Neural cell (in vitro differentiated cells): ENCODE data around the gene MSI2. TPM values are rescaled to one million over a fixed set of nuclear protein-coding genes. Genes with fewer than 3 reads are reported as not detected.

Experiments
- H2AFZ ChIP-seq: fragments of 200-600, 300-800 bp; sonication (generic), shearing (Covaris generic); 2 replicates; pipeline ENCODE4 v1.6.0; 2014; ENCODE audit warnings: low read depth, mild to moderate bottlenecking, antibody characterized with exemption, low read length, moderate library complexity
- H3F3A ChIP-seq: fragments of 200-600 bp; shearing (Covaris generic); 2 replicates; pipeline ENCODE4 v1.6.1; 2016; ENCODE audit warnings: mild to moderate bottlenecking, moderate library complexity, mixed read lengths, antibody characterized with exemption, low read length; ENCODE audit not compliant: insufficient read depth, poor library complexity, severe bottlenecking
- H3K27ac ChIP-seq: fragments of 200-600, 300-800 bp; sonication (generic), shearing (Covaris generic); 2 replicates; pipeline ENCODE4 v1.5.1; 2014; ENCODE audit warnings: mild to moderate bottlenecking, low read length, moderate library complexity
- H3K27me3 ChIP-seq: fragments of 300-800, 200-600 bp; sonication (generic), shearing (Covaris generic); 2 replicates; pipeline ENCODE4 v1.6.0; 2014; ENCODE audit warnings: mild to moderate bottlenecking, low read depth, low read length, moderate library complexity; ENCODE audit not compliant: insufficient read depth
- H3K36me3 ChIP-seq: fragments of 300-800, 200-600 bp; sonication (generic), shearing (Covaris generic); 2 replicates; pipeline ENCODE4 v1.5.1; 2014; ENCODE audit warnings: mild to moderate bottlenecking, antibody characterized with exemption, low read length, moderate library complexity; ENCODE audit not compliant: insufficient read depth
- H3K4me2 ChIP-seq: fragments of 300-800, 200-600 bp; sonication (generic), shearing (Covaris generic); 2 replicates; pipeline ENCODE4 v1.6.0; 2014; ENCODE audit warnings: mild to moderate bottlenecking, low read length
- H3K4me3 ChIP-seq: fragments of 300-800, 200-600 bp; sonication (generic), shearing (Covaris generic); 2 replicates; pipeline ENCODE4 v1.5.1; 2014; ENCODE audit warnings: mild to moderate bottlenecking, low read length, moderate library complexity
- H3K79me2 ChIP-seq: fragments of 200-600 bp; shearing (Covaris generic); replicated peaks from 2 replicates; pipeline ENCODE4 v1.6.0; 2014; ENCODE audit warnings: mild to moderate bottlenecking, low read length, moderate library complexity; ENCODE audit not compliant: insufficient read depth
- H3K9ac ChIP-seq: fragments of 300-800, 200-600 bp; sonication (generic), shearing (Covaris generic); 2 replicates; pipeline ENCODE4 v1.6.1; 2016; ENCODE audit warnings: mild to moderate bottlenecking, low read length, mixed read lengths
- H3K9me2 ChIP-seq: fragments of 200-600 bp; shearing (Covaris generic); 2 replicates; pipeline ENCODE4 v1.6.1; 2016; ENCODE audit warnings: mild to moderate bottlenecking, low read length, mixed read lengths; ENCODE audit not compliant: insufficient read depth
- H3K9me3 ChIP-seq: fragments of 200-600, 300-800 bp; sonication (generic), shearing (Covaris generic); 2 replicates; pipeline ENCODE4 v1.6.1; 2016; ENCODE audit warnings: mild to moderate bottlenecking, mixed run types, low read length, moderate library complexity, mixed read lengths
- H4K20me1 ChIP-seq: fragments of 200-600 bp; shearing (Covaris generic); 2 replicates; pipeline ENCODE4 v1.6.1; 2016; ENCODE audit warnings: mild to moderate bottlenecking, mixed run types; ENCODE audit not compliant: insufficient read depth
- CTCF ChIP-seq: fragments of 450-650 bp; IDR thresholded peaks from 2 replicates; pipeline ENCODE4 v1.5.1; 2014; ENCODE audit warnings: antibody characterized with exemption, mild to moderate bottlenecking, moderate library complexity; ENCODE audit not compliant: poor library complexity, severe bottlenecking
- EP300 ChIP-seq: fragments of 450-650 bp; conservative IDR thresholded peaks from 2 replicates; pipeline ENCODE4 v1.6.1; 2014; ENCODE audit warnings: antibody characterized with exemption, mild to moderate bottlenecking, moderate library complexity; ENCODE audit not compliant: poor library complexity, severe bottlenecking
- EZH2 ChIP-seq: fragments of 200-600, 300-800 bp; shearing (Covaris generic), sonication (generic); IDR thresholded peaks from 2 replicates; pipeline ENCODE4 v1.6.1; 2014; ENCODE audit warnings: antibody characterized with exemption, low read length, borderline replicate concordance, mild to moderate bottlenecking; ENCODE audit not compliant: insufficient read depth, poor library complexity, severe bottlenecking
- RAD21 ChIP-seq: fragments of 450-650 bp; conservative IDR thresholded peaks from 2 replicates; pipeline ENCODE4 v1.6.1; 2014; ENCODE audit warnings: antibody characterized with exemption, mild to moderate bottlenecking, moderate library complexity
- REST ChIP-seq: IDR thresholded peaks from 2 replicates; pipeline ENCODE4 v1.6.1; 2012; ENCODE audit warnings: borderline replicate concordance
- SMC3 ChIP-seq: fragments of 450-650 bp; conservative IDR thresholded peaks from 2 replicates; pipeline ENCODE4 v1.6.1; 2014; ENCODE audit warnings: antibody characterized with exemption, mild to moderate bottlenecking, moderate library complexity; ENCODE audit not compliant: poor library complexity
- TAF1 ChIP-seq: IDR thresholded peaks from 2 replicates; pipeline ENCODE4 v1.6.1; 2012; ENCODE audit warnings: low read depth
- polyA plus RNA-seq: library from polyadenylated mRNA; depleted of rRNA; stranded (reverse); fragments of >200 nt; gene quantifications from 2 replicates; pipeline ENCODE4 v1.2.3, GENCODE V29; 2014

The MSI2 gene
- polyA plus RNA-seq, 1 donor from 2014 or later = 61.4 TPM

GRCh38 chr17:57453841-57454425 lies 197.6 kb downstream of the MSI2 start:
- H3K4me2 ChIP-seq = no peak overlapping the region
- no peaks in the 10 kb centered on the region for H3K9me2 ChIP-seq
- no peak overlapping the region for H3K4me3 ChIP-seq
- H3K9me3 ChIP-seq = no peaks in the 10 kb centered on the region
- H3K9ac ChIP-seq = no peak overlapping the region
- H4K20me1 ChIP-seq = no peaks in the 10 kb centered on the region
- H3K27me3 ChIP-seq = no peaks in the 10 kb centered on the region
- no peaks in the 10 kb centered on the region for H3F3A ChIP-seq
- H2AFZ ChIP-seq = no peak overlapping the region
- TF ChIP-seq REST (no peak), CTCF (no peak), SMC3 (no peak), TAF1 (no peak), RAD21 (no peak), EP300 (no peak)
- no peaks in the 10 kb centered on the region for H3K36me3 ChIP-seq
- peaks cover 21% of the 10 kb centered on the region for H3K79me2 ChIP-seq
- H3K27ac ChIP-seq = no peak overlapping the region

- H3K79me2 ChIP-seq = peaks cover 21% of the 10 kb centered on the region
- no peak overlapping the region for H3K27ac ChIP-seq
- no peaks in the 10 kb centered on the region for H4K20me1 ChIP-seq
- H3K36me3 ChIP-seq = no peaks in the 10 kb centered on the region
- H3K9me2 ChIP-seq = no peaks in the 10 kb centered on the region
- H2AFZ ChIP-seq = no peak overlapping the region
- no peaks in the 10 kb centered on the region for H3K9me3 ChIP-seq
- H3K9ac ChIP-seq = no peak overlapping the region
- H3K27me3 ChIP-seq = no peaks in the 10 kb centered on the region
- no peak overlapping the region for H3K4me3 ChIP-seq
- no peak for TF ChIP-seq CTCF
- no peak for TF ChIP-seq REST
- no peak for TF ChIP-seq EZH2
- H3K4me2 ChIP-seq = no peak overlapping the region
- H3F3A ChIP-seq = no peaks in the 10 kb centered on the region
Measured at GRCh38 chr17:57454729-57455062, 198.4 kb downstream of the MSI2 start.
